Mononuclear cell (primary cell): ENCODE measurements around the gene ENTPD6. TPM values are rescaled to one million over a fixed set of nuclear protein-coding genes. Genes with fewer than 3 reads are reported as not detected.

Source experiments
- H3K27me3 ChIP-seq: 2 replicates; pipeline ENCODE4 v1.6.0; 2011; ENCODE audit warnings: low read length, control low read depth; ENCODE audit not compliant: insufficient read depth
- H3K4me1 ChIP-seq: 2 replicates; pipeline ENCODE4 v1.5.1; 2011; ENCODE audit warnings: mild to moderate bottlenecking, low read length, control low read depth; ENCODE audit not compliant: insufficient read depth
- H3K4me3 ChIP-seq: 2 replicates; pipeline ENCODE4 v1.5.1; 2011; ENCODE audit warnings: mild to moderate bottlenecking, low read length, moderate library complexity
- H3K9me3 ChIP-seq: 2 replicates; pipeline ENCODE4 v1.5.1; 2011; ENCODE audit warnings: low read depth, mild to moderate bottlenecking, control low read depth, low read length
- total RNA-seq: library from RNA; depleted of rRNA; stranded (reverse); fragments of >200 nt; gene quantifications from one replicate; pipeline ENCODE4 v1.2.3, GENCODE V29; 2012

The ENTPD6 gene
- total RNA-seq, 1 donor, result 30.6 TPM

GRCh38 chr20:25197870-25198190, 2.3 kb downstream of the ENTPD6 start:
- Histone ChIP-seq H3K9me3 (no peaks in the 10 kb centered on the region), H3K4me1 (peaks cover 27% of the 10 kb centered on the region), H3K27me3 (no peaks in the 10 kb centered on the region), H3K4me3 (no peak overlapping the region)

- Histone ChIP-seq H3K4me1 (peaks cover 37% of the 10 kb centered on the region), H3K9me3 (no peaks in the 10 kb centered on the region), H3K4me3 (no peak overlapping the region), H3K27me3 (no peaks in the 10 kb centered on the region)
Observed at GRCh38 chr20:25198663-25199383, 3.3 kb downstream of the ENTPD6 start.

- peaks cover 44% of the 10 kb centered on the region for H3K4me1 ChIP-seq
- H3K27me3 ChIP-seq, result no peaks in the 10 kb centered on the region
- no peak overlapping the region for H3K4me3 ChIP-seq
- no peaks in the 10 kb centered on the region for H3K9me3 ChIP-seq
Observed at GRCh38 chr20:25199473-25200260, 4.2 kb downstream of the ENTPD6 start.

- Histone ChIP-seq H3K27me3 (no peaks in the 10 kb centered on the region), H3K9me3 (no peaks in the 10 kb centered on the region), H3K4me3 (no peak overlapping the region), H3K4me1 (peaks cover 29% of the 10 kb centered on the region)
Observed at GRCh38 chr20:25203089-25203488, 7.6 kb downstream of the ENTPD6 start.

GRCh38 chr20:25203871-25204320, 8.4 kb downstream of the ENTPD6 start:
- Histone ChIP-seq H3K9me3 (no peaks in the 10 kb centered on the region), H3K27me3 (no peaks in the 10 kb centered on the region), H3K4me3 (no peak overlapping the region), H3K4me1 (peaks cover 29% of the 10 kb centered on the region)

- no peaks in the 10 kb centered on the region for H3K9me3 ChIP-seq
- peaks cover 29% of the 10 kb centered on the region for H3K4me1 ChIP-seq
- H3K27me3 ChIP-seq, result no peaks in the 10 kb centered on the region
- H3K4me3 ChIP-seq, result no peak overlapping the region
Observed at GRCh38 chr20:25204550-25205276, 9.2 kb downstream of the ENTPD6 start.

- no peaks in the 10 kb centered on the region for H3K9me3 ChIP-seq
- H3K27me3 ChIP-seq, result no peaks in the 10 kb centered on the region
- peaks cover 29% of the 10 kb centered on the region for H3K4me1 ChIP-seq
- H3K4me3 ChIP-seq, result no peak overlapping the region
Observed at GRCh38 chr20:25205277-25206062, 10.0 kb downstream of the ENTPD6 start.

GRCh38 chr20:25206063-25206403, 10.5 kb downstream of the ENTPD6 start:
- Histone ChIP-seq H3K4me3 (no peak overlapping the region), H3K4me1 (peaks cover 29% of the 10 kb centered on the region), H3K27me3 (no peaks in the 10 kb centered on the region), H3K9me3 (no peaks in the 10 kb centered on the region)

- no peaks in the 10 kb centered on the region for H3K27me3 ChIP-seq
- no peaks in the 10 kb centered on the region for H3K9me3 ChIP-seq
- H3K4me1 ChIP-seq, result peaks cover 29% of the 10 kb centered on the region
- H3K4me3 ChIP-seq, result no peak overlapping the region
Observed at GRCh38 chr20:25206548-25206947, 11.0 kb downstream of the ENTPD6 start.

GRCh38 chr20:25207149-25207959, 11.8 kb downstream of the ENTPD6 start:
- Histone ChIP-seq H3K4me1 (peaks cover 29% of the 10 kb centered on the region), H3K9me3 (no peaks in the 10 kb centered on the region), H3K27me3 (no peaks in the 10 kb centered on the region), H3K4me3 (no peak overlapping the region)

- peaks cover 24% of the 10 kb centered on the region for H3K4me1 ChIP-seq
- no peaks in the 10 kb centered on the region for H3K9me3 ChIP-seq
- H3K27me3 ChIP-seq, result no peaks in the 10 kb centered on the region
- no peak overlapping the region for H3K4me3 ChIP-seq
Observed at GRCh38 chr20:25207960-25208534, 12.5 kb downstream of the ENTPD6 start.

GRCh38 chr20:25209400-25209799, 13.9 kb downstream of the ENTPD6 start:
- no peak overlapping the region for H3K4me3 ChIP-seq
- peaks cover 10% of the 10 kb centered on the region for H3K4me1 ChIP-seq
- no peaks in the 10 kb centered on the region for H3K9me3 ChIP-seq
- H3K27me3 ChIP-seq, result no peaks in the 10 kb centered on the region

GRCh38 chr20:25209911-25210310, 14.4 kb downstream of the ENTPD6 start:
- Histone ChIP-seq H3K4me3 (no peak overlapping the region), H3K27me3 (no peaks in the 10 kb centered on the region), H3K9me3 (no peaks in the 10 kb centered on the region), H3K4me1 (peaks cover 5% of the 10 kb centered on the region)

- no peaks in the 10 kb centered on the region for H3K9me3 ChIP-seq
- no peaks in the 10 kb centered on the region for H3K4me1 ChIP-seq
- no peaks in the 10 kb centered on the region for H3K27me3 ChIP-seq
- H3K4me3 ChIP-seq, result no peak overlapping the region
Observed at GRCh38 chr20:25211273-25211672, 15.8 kb downstream of the ENTPD6 start.
